IMR-90 (cell line): ENCODE measurements around the gene SMC1B. TPM values are rescaled to one million over a fixed set of nuclear protein-coding genes. Genes with fewer than 3 reads are reported as not detected.
"Not testable (repeated sequence)": the region's sequence is repeated elsewhere in the genome, so short reads cannot be mapped to it uniquely, and the experiment has no call there.

Experiments
- ATAC-seq: fragments of 200-7000 bp; cut with Tn5 transposase; 2 replicates; pipeline ENCODE4 v1.9.1; 2020; ENCODE audit warnings: low read depth, mild to moderate bottlenecking, moderate library complexity
- BruUV-seq: library from RNA; stranded (reverse); fragments of 400-500 nt; replicated peaks from 2 replicates; lab custom pipeline; 2021; lab: Mats Ljungman, UMichigan
- CTCF ChIA-PET: fragments of 300-600 bp; formaldehyde crosslinking; extraction: SDS; loops from one replicate; lab custom pipeline; 2021; ENCODE audit warnings: antibody characterized with exemption; lab: Yijun Ruan, JAX
- POLR2A ChIA-PET: fragments of 300-600 bp; sonication (Branson Sonifier 250); formaldehyde crosslinking; loops from one replicate; lab custom pipeline; 2022; ENCODE audit warnings: antibody characterized with exemption; ENCODE audit not compliant: unreplicated experiment; lab: Charles Lee
- DNase-seq: peaks from one replicate; pipeline ENCODE4 v3.0.0; 2013
- H2AFZ ChIP-seq: replicated peaks from 2 replicates; pipeline ENCODE3; 2013; ENCODE audit warnings: low read length, mild to moderate bottlenecking; ENCODE audit not compliant: poor library complexity
- H2AK5ac ChIP-seq: 2 replicates; pipeline ENCODE4 v1.6.1; 2013; ENCODE audit warnings: low read depth, low read length, inconsistent platforms
- H2AK9ac ChIP-seq: replicated peaks from 2 replicates; pipeline ENCODE3; 2013; ENCODE audit warnings: mild to moderate bottlenecking, low read depth, low read length, moderate library complexity; ENCODE audit not compliant: poor library complexity
- H2BK120ac ChIP-seq: 2 replicates; pipeline ENCODE4 v1.6.1; 2013; ENCODE audit warnings: low read depth, low read length, inconsistent platforms
- H2BK15ac ChIP-seq: 3 replicates; pipeline ENCODE4 v1.6.1; 2013; ENCODE audit warnings: low read depth, low read length, inconsistent platforms
- H2BK20ac ChIP-seq: 2 replicates; pipeline ENCODE4 v1.6.1; 2013; ENCODE audit warnings: low read depth, mild to moderate bottlenecking, inconsistent platforms, low read length, moderate library complexity
- H2BK5ac ChIP-seq: 2 replicates; pipeline ENCODE4 v1.6.1; 2013; ENCODE audit warnings: mild to moderate bottlenecking, low read depth, low read length, inconsistent platforms; ENCODE audit not compliant: poor library complexity, severe bottlenecking
- H3K14ac ChIP-seq: replicated peaks from 2 replicates; pipeline ENCODE4 v1.6.1; 2013; ENCODE audit warnings: low read depth, low read length, inconsistent platforms
- H3K18ac ChIP-seq: 2 replicates; pipeline ENCODE4 v1.6.1; 2013; ENCODE audit warnings: low read depth, low read length, control low read depth
- H3K23ac ChIP-seq: 2 replicates; pipeline ENCODE4 v1.6.1; 2013; ENCODE audit warnings: low read depth, low read length, inconsistent platforms
- H3K27ac ChIP-seq: 2 replicates; pipeline ENCODE4 v1.5.1; 2013; ENCODE audit warnings: mild to moderate bottlenecking, control low read depth, low read length; ENCODE audit not compliant: insufficient read depth
- H3K27me3 ChIP-seq: 2 replicates; pipeline ENCODE4 v1.6.1; 2013; ENCODE audit warnings: low read length; ENCODE audit not compliant: control insufficient read depth, insufficient read depth
- H3K36me3 ChIP-seq: 2 replicates; pipeline ENCODE4 v1.6.1; 2013; ENCODE audit warnings: low read length, mixed read lengths; ENCODE audit not compliant: control insufficient read depth, insufficient read depth
- H3K4ac ChIP-seq: 2 replicates; pipeline ENCODE4 v1.6.1; 2013; ENCODE audit warnings: low read depth, low read length, inconsistent platforms
- H3K4me1 ChIP-seq: 2 replicates; pipeline ENCODE4 v1.6.1; 2013; ENCODE audit warnings: low read length, mixed read lengths; ENCODE audit not compliant: control insufficient read depth, insufficient read depth
- H3K4me2 ChIP-seq: 2 replicates; pipeline ENCODE4 v1.6.1; 2013; ENCODE audit warnings: low read depth, mild to moderate bottlenecking, control low read depth, low read length, moderate library complexity
- H3K4me3 ChIP-seq: 2 replicates; pipeline ENCODE4 v1.5.1; 2013; ENCODE audit warnings: low read depth, mild to moderate bottlenecking, control low read depth, low read length, moderate library complexity; ENCODE audit not compliant: insufficient read depth
- H3K56ac ChIP-seq: 2 replicates; pipeline ENCODE4 v1.6.1; 2013; ENCODE audit warnings: low read length, inconsistent platforms; ENCODE audit not compliant: insufficient read depth; ENCODE audit errors: extremely low read depth
- H3K79me1 ChIP-seq, 2 experiments: 2 replicates each; pipeline ENCODE4 v1.6.1; 2013; ENCODE audit warnings: low read length in 2 of 2, inconsistent platforms in 1 of 2, low read depth in 1 of 2
- H3K9ac ChIP-seq: 2 replicates; pipeline ENCODE4 v1.6.1; 2013; ENCODE audit warnings: low read depth, low read length, control low read depth
- H3K9me1 ChIP-seq: 2 replicates; pipeline ENCODE4 v1.6.1; 2013; ENCODE audit warnings: low read length, inconsistent platforms; ENCODE audit not compliant: insufficient read depth
- H3K9me3 ChIP-seq: 2 replicates; pipeline ENCODE4 v1.6.1; 2013; ENCODE audit warnings: low read length; ENCODE audit not compliant: control insufficient read depth, insufficient read depth
- H4K20me1 ChIP-seq: 2 replicates; pipeline ENCODE4 v1.6.1; 2013; ENCODE audit warnings: low read length, inconsistent platforms; ENCODE audit not compliant: insufficient read depth
- H4K5ac ChIP-seq: 2 replicates; pipeline ENCODE4 v1.6.1; 2013; ENCODE audit warnings: mild to moderate bottlenecking, low read depth, low read length, control low read depth
- H4K8ac ChIP-seq, 2 experiments: 2 replicates each; pipeline ENCODE4 v1.6.1; 2013; ENCODE audit warnings: low read depth in 2 of 2, low read length in 2 of 2, control low read depth in 1 of 2, inconsistent platforms in 1 of 2
- H4K91ac ChIP-seq: 2 replicates; pipeline ENCODE4 v1.6.1; 2013; ENCODE audit warnings: low read depth, low read length, inconsistent platforms; ENCODE audit not compliant: insufficient read depth
- WGBS, 2 experiments: methylation state at CpG; one replicate each; pipeline versions ENCODE4 v1.1.5 to v1.1.7; 2013; ENCODE audit warnings: missing lambda C conversion rate in 2 of 2; ENCODE audit not compliant: insufficient read length in 1 of 2; ENCODE audit errors: extremely low coverage in 2 of 2; 5-methylcytosine and 5-hydroxymethylcytosine counted together
- dilution Hi-C: fragments of 300-500 bp; cut with HindIII; formaldehyde crosslinking; loops from one replicate; pipeline ENCODE4 v1.14.3; 2018; ENCODE audit warnings: low sequenced_read_pairs; ENCODE audit not compliant: unreplicated experiment
- in situ Hi-C: fragments of 300-500 bp; cut with MboI; formaldehyde crosslinking; loops from 3 replicates; pipeline ENCODE4 v1.14.3; 2019; ENCODE audit warnings: low sequenced_read_pairs, inconsistent platforms, mixed read lengths
- intact Hi-C: fragments of 100-400 bp; cut with micrococcal nuclease; formaldehyde crosslinking; loops from 2 replicates; pipeline ENCODE4 v1.10.0; 2022
- polyA plus RNA-seq, 3 experiments: library from polyadenylated mRNA; depleted of rRNA; stranded (reverse); fragments of >200 nt; gene quantifications; 2 replicates each; pipeline ENCODE4 v1.2.3, GENCODE V29; 2012; ENCODE audit warnings: low replicate concordance in 1 of 3
- total RNA-seq: library from RNA; depleted of rRNA; stranded (reverse); fragments of >200 nt; gene quantifications from 2 replicates; pipeline ENCODE4 v1.2.3, GENCODE V29; 2012

The SMC1B gene
- total and polyA plus RNA-seq, 2 of the 4 experiments (the other 2 are of a cell fraction) = not detected

DNA sequence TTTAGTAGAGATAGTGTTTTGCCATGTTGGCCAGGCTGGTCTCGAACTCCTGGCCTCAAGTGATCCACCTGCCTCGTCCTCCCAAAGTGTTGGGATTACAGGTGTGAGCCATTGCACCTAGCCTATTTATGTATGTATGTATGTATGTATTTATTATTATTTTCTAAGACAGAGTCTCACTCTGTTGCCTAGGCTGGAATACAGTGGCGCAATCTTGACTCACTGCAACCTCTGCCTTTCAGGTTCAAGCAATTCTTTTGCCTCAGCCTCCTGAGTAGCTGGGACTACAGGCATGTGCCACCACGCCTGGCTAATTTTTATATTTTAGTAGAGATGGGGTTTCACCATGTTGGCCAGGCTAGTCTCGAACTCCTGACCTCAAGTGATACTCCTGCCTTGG lies 36.0 kb upstream of the SMC1B start:
- H3K4me1 ChIP-seq = peaks cover 33% of the 10 kb centered on the region
- H4K5ac ChIP-seq, H2BK20ac ChIP-seq, H3K14ac ChIP-seq, H4K20me1 ChIP-seq, H3K18ac ChIP-seq, H2AK9ac ChIP-seq, BruUV-seq, H3K36me3 ChIP-seq, POLR2A ChIA-PET, H3K27ac ChIP-seq, H2AK5ac ChIP-seq, H3K4me3 ChIP-seq, H3K56ac ChIP-seq, DNase-seq, intact Hi-C loops, H3K9me3 ChIP-seq, H2BK120ac ChIP-seq, in situ Hi-C loops, H2AFZ ChIP-seq, H3K4me2 ChIP-seq, H2BK5ac ChIP-seq, H4K8ac ChIP-seq, H3K27me3 ChIP-seq, H4K91ac ChIP-seq, H3K23ac ChIP-seq, ATAC-seq, H3K9ac ChIP-seq, dilution Hi-C loops, H3K79me1 ChIP-seq: not testable (repeated sequence)
- peaks cover 33% of the 10 kb centered on the region for H3K9me1 ChIP-seq
- CTCF ChIA-PET = interaction anchor here (0.6 kb wide), 1 partner anchor 24 kb away, joined by 5 read pairs; no protein-coding TSS in a partner anchor
- H3K4ac ChIP-seq = peak overlapping the region; percentile 92; the same call in 1 of the 2 replicates
- WGBS, 2 experiments = no CpG with 5 or more reads among the region's 5 CpGs
- 0 out of 3 replicates have a peak overlapping the region, but pooled peaks have one; percentile 6 for H2BK15ac ChIP-seq
